Upper lobe of left lung (tissue), 6 donors: ENCODE results near the gene ZNF562. TPM values are rescaled to one million over a fixed set of nuclear protein-coding genes. Genes with fewer than 3 reads are reported as not detected.

Experiments used
- ATAC-seq, 2 donors: fragments of 200-7000 bp; cut with Tn5 transposase; one replicate each; pipeline ENCODE4 v1.9.1; 2022; ENCODE audit warnings: mild to moderate bottlenecking in 2 of 2, moderate library complexity in 2 of 2; ENCODE audit not compliant: low FRiP score in 2 of 2
- DNase-seq, 2 donors: peaks; one replicate each; pipeline ENCODE4 v3.0.0-alpha.2; 2019 to 2020
- H3K27ac ChIP-seq, 4 donors: fragments of 200-600 bp; sonication (generic); one replicate each; pipeline ENCODE4 v1.5.1; 2016 to 2019
- H3K27me3 ChIP-seq, 4 donors: fragments of 200-600 bp; sonication (generic); one replicate each; pipeline ENCODE4 v1.5.1; 2017 to 2019
- H3K36me3 ChIP-seq, 4 donors: fragments of 200-600 bp; sonication (generic); one replicate each; pipeline ENCODE4 v1.5.1; 2016 to 2019
- H3K4me1 ChIP-seq, 4 donors: fragments of 200-600 bp; sonication (generic); one replicate each; pipeline ENCODE4 v1.5.1; 2018 to 2019
- H3K4me3 ChIP-seq, 4 donors: fragments of 200-600 bp; sonication (generic); one replicate each; pipeline ENCODE4 v1.5.1; 2017 to 2019; ENCODE audit warnings: mild to moderate bottlenecking in 2 of 4, moderate library complexity in 1 of 4
- H3K9me3 ChIP-seq, 4 donors: fragments of 200-600 bp; sonication (generic); one replicate each; pipeline ENCODE4 v1.5.1; 2018 to 2019
- EP300 ChIP-seq, 4 donors: sonication (generic); formaldehyde crosslinking; IDR thresholded peaks; one replicate each; pipeline ENCODE4 v1.5.1; 2017; ENCODE audit warnings: antibody characterized with exemption in 4 of 4, control low read depth in 2 of 4
- POLR2A ChIP-seq, 4 donors: fragments of 450-650 bp; IDR thresholded peaks; one replicate each; pipeline ENCODE4 v1.5.1; 2016 to 2017; ENCODE audit warnings: antibody characterized with exemption in 4 of 4, mild to moderate bottlenecking in 2 of 4
- POLR2AphosphoS5 ChIP-seq, 2 donors: sonication (generic); formaldehyde crosslinking; IDR thresholded peaks; one replicate each; pipeline ENCODE4 v1.5.1; 2017; ENCODE audit warnings: antibody characterized with exemption in 2 of 2
- WGBS, 2 donors: methylation state at CpG; one replicate each; pipeline ENCODE4 v1.1.5; 2017 to 2018; 5-methylcytosine and 5-hydroxymethylcytosine counted together
- total RNA-seq, 6 donors: library from RNA; depleted of rRNA in 4 of 6; stranded (reverse); fragments of >200 nt in 4 of 6; gene quantifications; one replicate each; pipeline versions ENCODE4 v1.1.0 to v1.2.1, GENCODE V29; 2016 to 2021
- TF ChIP-seq, protein P1 (sequence below), 6 experiments: fragments of 450-650 bp in 4 of 6; fragments of 200-600 bp in 2 of 6; sonication (generic) in 2 of 6; IDR thresholded peaks; one replicate each; pipeline ENCODE4 v1.5.1; 2016 to 2019; ENCODE audit warnings: antibody characterized with exemption in 6 of 6
- donor health status: DM: no; HTN: no; CAD: no; lungs with moderate emphysema.
- donor health status: DM: no; HTN: yes; CAD: no; lungs with severe emphysema.

Gene ZNF562
- 10 to 100 TPM; 21.4 to 33.2 (median 24.3) TPM for total RNA-seq

DNA sequence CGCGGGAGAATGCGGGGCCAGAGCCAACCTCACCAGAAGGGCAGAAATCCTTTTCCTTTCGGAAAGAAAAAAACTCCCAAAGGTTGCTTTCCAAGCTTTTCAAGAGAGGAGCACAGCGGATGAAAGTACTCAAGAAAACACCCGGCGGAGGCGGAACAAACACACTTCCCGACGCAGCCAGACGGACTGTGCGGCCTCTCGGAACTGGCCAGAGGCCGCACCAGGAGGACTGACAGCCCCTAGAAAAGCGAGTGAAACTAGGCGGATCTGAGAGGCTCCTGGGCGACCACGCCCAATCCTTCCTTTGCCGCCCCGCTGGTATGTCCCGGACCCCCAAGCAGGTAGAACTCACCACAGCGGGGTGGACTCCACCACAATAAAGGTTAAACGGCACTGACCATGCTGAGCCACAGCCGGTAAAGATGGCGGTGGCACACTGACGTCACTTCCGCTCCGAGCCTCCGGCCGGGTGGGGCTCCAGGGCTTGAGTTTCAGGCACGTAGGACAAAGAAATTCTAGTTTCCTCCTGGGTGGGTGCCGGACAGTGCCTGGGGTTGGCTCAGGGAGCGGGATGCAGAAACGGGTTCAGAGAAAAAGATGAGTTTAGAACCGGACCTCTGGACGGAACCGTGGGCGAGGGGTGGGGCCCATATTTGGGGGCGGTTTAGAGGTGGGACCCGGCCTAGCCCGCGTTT lies at the start of gene ZNF562:
Gene ZNF562, minus strand, starts transcription at position 438 of the 695 bp plus-strand sequence. CDS start 14,356 bp downstream, outside the sequence.
- no peaks in the 10 kb centered on the region for H3K27me3 ChIP-seq
- H3K9me3 ChIP-seq, result peaks cover 8 to 32% (median 19%) of the 10 kb centered on the region in 4 donors
- peak within 1 kb of the TSS; percentile 67 to 81 (median 73) for H3K4me3 ChIP-seq
- H3K4me1 ChIP-seq, result no peaks in the 10 kb centered on the region
- DNase-seq (peak; percentile 82 to 94), ATAC-seq (peak; percentile 93 to 98)
- peak within 1 kb of the TSS; percentile 89 to 97 (median 94) for H3K27ac ChIP-seq
- H3K36me3 ChIP-seq, result peaks cover 0 to 14% (median 1%) of the 10 kb centered on the region in 4 donors
- TF ChIP-seq, protein P1, sequence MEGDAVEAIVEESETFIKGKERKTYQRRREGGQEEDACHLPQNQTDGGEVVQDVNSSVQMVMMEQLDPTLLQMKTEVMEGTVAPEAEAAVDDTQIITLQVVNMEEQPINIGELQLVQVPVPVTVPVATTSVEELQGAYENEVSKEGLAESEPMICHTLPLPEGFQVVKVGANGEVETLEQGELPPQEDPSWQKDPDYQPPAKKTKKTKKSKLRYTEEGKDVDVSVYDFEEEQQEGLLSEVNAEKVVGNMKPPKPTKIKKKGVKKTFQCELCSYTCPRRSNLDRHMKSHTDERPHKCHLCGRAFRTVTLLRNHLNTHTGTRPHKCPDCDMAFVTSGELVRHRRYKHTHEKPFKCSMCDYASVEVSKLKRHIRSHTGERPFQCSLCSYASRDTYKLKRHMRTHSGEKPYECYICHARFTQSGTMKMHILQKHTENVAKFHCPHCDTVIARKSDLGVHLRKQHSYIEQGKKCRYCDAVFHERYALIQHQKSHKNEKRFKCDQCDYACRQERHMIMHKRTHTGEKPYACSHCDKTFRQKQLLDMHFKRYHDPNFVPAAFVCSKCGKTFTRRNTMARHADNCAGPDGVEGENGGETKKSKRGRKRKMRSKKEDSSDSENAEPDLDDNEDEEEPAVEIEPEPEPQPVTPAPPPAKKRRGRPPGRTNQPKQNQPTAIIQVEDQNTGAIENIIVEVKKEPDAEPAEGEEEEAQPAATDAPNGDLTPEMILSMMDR (IDR thresholded peaks at IDR 0.05), result peak in 1 of 6 experiments; percentile 28
- TF ChIP-seq EP300 (IDR thresholded peaks at IDR 0.05) (no peak), POLR2AphosphoS5 (IDR thresholded peaks at IDR 0.05) (peak; percentile 60 to 83), POLR2A (IDR thresholded peaks at IDR 0.05) (peak in 2 of 4 donors; percentile 35 to 70)
- WGBS, 2 donors, result 0 to 1% methylated on average over 31 to 42 of the region's 42 CpGs

DNA sequence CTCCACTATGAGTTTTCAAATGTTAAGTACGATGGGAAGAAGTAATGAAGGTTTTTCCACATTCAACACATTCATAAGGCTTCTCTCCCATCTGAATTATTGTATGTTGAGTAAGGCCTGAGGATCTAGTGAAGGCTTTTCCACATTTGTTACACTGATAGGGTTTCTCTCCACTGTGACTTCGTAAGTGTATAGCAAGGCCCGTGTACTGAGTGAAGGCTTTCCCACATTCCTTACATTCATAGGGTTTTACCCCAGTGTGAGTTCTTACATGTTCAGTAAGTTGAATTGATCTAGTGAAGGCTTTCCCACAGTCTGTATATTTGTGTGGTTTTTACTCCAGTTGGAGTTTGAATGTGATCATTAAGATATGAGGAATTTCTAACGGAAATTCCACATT lies 49.3 kb upstream of the ZNF562 start:
- Histone ChIP-seq H3K27me3 (no peaks in the 10 kb centered on the region), H3K27ac (no peak overlapping the region), H3K4me1 (peaks cover 0 to 4% (median 0%) of the 10 kb centered on the region in 4 donors), H3K36me3 (no peaks in the 10 kb centered on the region), H3K4me3 (no peak overlapping the region), H3K9me3 (peaks cover 0 to 7% (median 1%) of the 10 kb centered on the region in 4 donors)
- WGBS, 2 donors, result 84 to 97% methylated on average over 4 of the region's 4 CpGs
- DNase-seq, result no peak
- ATAC-seq, result no peak
- TF ChIP-seq POLR2AphosphoS5 (IDR thresholded peaks at IDR 0.05), result no peak
- TF ChIP-seq EP300 (IDR thresholded peaks at IDR 0.05), result no peak
- TF ChIP-seq, protein P1 (IDR thresholded peaks at IDR 0.05), result no peak
- no peak for TF ChIP-seq POLR2A (IDR thresholded peaks at IDR 0.05)

- TF ChIP-seq EP300 (IDR thresholded peaks at IDR 0.05) (no peak), POLR2A (IDR thresholded peaks at IDR 0.05) (no peak), POLR2AphosphoS5 (IDR thresholded peaks at IDR 0.05) (no peak)
- TF ChIP-seq, protein P1 (IDR thresholded peaks at IDR 0.05), result no peak
- 37 to 49% methylated on average over 6 of the region's 6 CpGs for WGBS, 2 donors
- ATAC-seq (no peak), DNase-seq (no peak)
- Histone ChIP-seq H3K27ac (no peak overlapping the region), H3K36me3 (no peaks in the 10 kb centered on the region), H3K9me3 (peaks cover 0 to 7% (median 1%) of the 10 kb centered on the region in 4 donors), H3K4me1 (no peaks in the 10 kb centered on the region), H3K27me3 (no peaks in the 10 kb centered on the region), H3K4me3 (no peak overlapping the region)
Observed at GRCh38 chr19:9721861-9722260, 47.0 kb upstream of the ZNF562 start.

DNA sequence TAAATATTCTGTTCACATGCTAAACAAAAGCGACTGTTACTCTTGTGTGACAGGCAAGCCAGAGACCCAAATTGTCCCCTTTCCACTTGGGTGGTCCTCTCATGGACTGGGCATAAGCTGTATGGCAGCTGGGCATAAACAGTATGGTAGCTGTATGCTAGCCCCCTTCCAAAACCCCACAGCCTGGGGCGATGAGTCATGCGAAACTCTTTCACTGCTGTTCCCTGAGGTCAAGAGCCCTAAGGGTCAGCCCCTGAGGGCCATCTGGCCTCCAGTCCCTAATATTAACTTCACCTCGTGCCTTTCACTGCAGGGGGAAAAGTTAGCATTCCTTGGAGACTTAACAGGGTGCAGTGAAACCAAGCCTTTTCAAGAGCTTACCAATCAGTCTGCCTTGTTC lies 45.6 kb upstream of the ZNF562 start:
- DNase-seq (no peak), ATAC-seq (no peak)
- H3K27me3 ChIP-seq, result no peaks in the 10 kb centered on the region
- H3K4me1 ChIP-seq, result no peaks in the 10 kb centered on the region
- H3K36me3 ChIP-seq, result no peaks in the 10 kb centered on the region
- H3K4me3 ChIP-seq, result no peak overlapping the region
- 72 to 81% methylated on average over 4 of the region's 4 CpGs for WGBS, 2 donors
- no peak overlapping the region for H3K27ac ChIP-seq
- H3K9me3 ChIP-seq, result peaks cover 0 to 7% (median 1%) of the 10 kb centered on the region in 4 donors
- TF ChIP-seq, protein P1 (IDR thresholded peaks at IDR 0.05), result no peak
- TF ChIP-seq POLR2A (IDR thresholded peaks at IDR 0.05), result no peak
